ENCODE data around the gene TRPM3.

GRCh38 chr9:70806875-70807274 is 314.5 kb downstream of the TRPM3 start:
- TF ChIP-seq POLR2A (IDR thresholded peaks at IDR 0.05; ENCODE audit: extremely low read depth, insufficient read length) (no peak), MAX (IDR thresholded peaks at IDR 0.05; ENCODE audit: low read depth, low read length) (no peak), CTCF (IDR thresholded peaks at IDR 0.05; ENCODE audit: low read depth, low read length) (no peak), MYC (IDR thresholded peaks at IDR 0.05; ENCODE audit: low read depth, low read length) (no peak)
